ENCODE data around the gene NR2C1.
"Not testable (repeated sequence)": the region's sequence is repeated elsewhere in the genome, so short reads cannot be mapped to it uniquely, and the experiment has no call there.

Gene NR2C1

GRCh38 chr12:95006206-95006605 lies 67.2 kb downstream of the NR2C1 start:
- Histone ChIP-seq H3K27me3 (ENCODE audit: control insufficient read depth in 2 of 2, insufficient read depth in 2 of 2, low read length in 2 of 2) (no peaks in the 10 kb centered on the region), H3K4me1 (ENCODE audit: control insufficient read depth in 2 of 2, insufficient read depth in 2 of 2, low read length in 2 of 2) (peaks cover 3 to 4% of the 10 kb centered on the region in 2 donors), H3K4me3 (ENCODE audit: low read length in 2 of 2) (no peak overlapping the region), H3K9me3 (ENCODE audit: control insufficient read depth in 2 of 2, low read length in 2 of 2) (no peaks in the 10 kb centered on the region), H3K27ac (ENCODE audit: low read depth in 2 of 2, low read length in 2 of 2) (no peak overlapping the region), H3K36me3 (ENCODE audit: control insufficient read depth in 2 of 2, insufficient read depth in 2 of 2, low read length in 2 of 2) (no peaks in the 10 kb centered on the region), H3K9ac (ENCODE audit: low read depth in 1 of 2, low read length in 2 of 2) (no peak overlapping the region)

- H3K27ac ChIP-seq (ENCODE audit: low read depth in 2 of 2, low read length in 2 of 2) = no peak overlapping the region
- no peak overlapping the region for H3K9ac ChIP-seq (ENCODE audit: low read depth in 1 of 2, low read length in 2 of 2)
- peaks cover 3 to 8% of the 10 kb centered on the region in 2 donors for H3K4me1 ChIP-seq (ENCODE audit: control insufficient read depth in 2 of 2, insufficient read depth in 2 of 2, low read length in 2 of 2)
- no peak overlapping the region for H3K4me3 ChIP-seq (ENCODE audit: low read length in 2 of 2)
- no peaks in the 10 kb centered on the region for H3K9me3 ChIP-seq (ENCODE audit: control insufficient read depth in 2 of 2, low read length in 2 of 2)
- H3K27me3 ChIP-seq (ENCODE audit: control insufficient read depth in 2 of 2, insufficient read depth in 2 of 2, low read length in 2 of 2) = no peaks in the 10 kb centered on the region
- H3K36me3 ChIP-seq (ENCODE audit: control insufficient read depth in 2 of 2, insufficient read depth in 2 of 2, low read length in 2 of 2) = peaks cover 2 to 3% of the 10 kb centered on the region in 2 donors
These were observed 68.8 kb downstream of the NR2C1 start for GRCh38 chr12:95004610-95005009.

- H3K9ac ChIP-seq (ENCODE audit: low read depth in 1 of 2, low read length in 2 of 2) = peak overlapping the region; percentile 90 to 95
These were observed 69.5 kb downstream of the NR2C1 start for GRCh38 chr12:95003921-95004272.

GRCh38 chr12:95003213-95003920 lies 70.1 kb downstream of the NR2C1 start, which contains the start of gene NDUFA12:
NDUFA12 (minus strand) TSS chr12:95003697; CDS start chr12:95003680, 17 bp downstream.
- peaks cover 3 to 4% of the 10 kb centered on the region in 2 donors for H3K36me3 ChIP-seq (ENCODE audit: control insufficient read depth in 2 of 2, insufficient read depth in 2 of 2, low read length in 2 of 2)
- peak within 1 kb of the TSS; percentile 90 to 95 for H3K9ac ChIP-seq (ENCODE audit: low read depth in 1 of 2, low read length in 2 of 2)
- H3K27me3 ChIP-seq (ENCODE audit: control insufficient read depth in 2 of 2, insufficient read depth in 2 of 2, low read length in 2 of 2) = no peaks in the 10 kb centered on the region
- H3K9me3 ChIP-seq (ENCODE audit: control insufficient read depth in 2 of 2, low read length in 2 of 2) = no peaks in the 10 kb centered on the region
- H3K27ac ChIP-seq (ENCODE audit: low read depth in 2 of 2, low read length in 2 of 2) = peak within 1 kb of the TSS; percentile 83 to 89
- H3K4me1 ChIP-seq (ENCODE audit: control insufficient read depth in 2 of 2, insufficient read depth in 2 of 2, low read length in 2 of 2) = peaks cover 3 to 8% of the 10 kb centered on the region in 2 donors
- peak within 1 kb of the TSS; percentile 88 to 94 for H3K4me3 ChIP-seq (ENCODE audit: low read length in 2 of 2)

More at GRCh38 chr12:95003921-95004272, 69.5 kb downstream of the NR2C1 start:
- peaks cover 3 to 4% of the 10 kb centered on the region in 2 donors for H3K36me3 ChIP-seq (ENCODE audit: control insufficient read depth in 2 of 2, insufficient read depth in 2 of 2, low read length in 2 of 2)
- peak overlapping the region; percentile 83 to 89 for H3K27ac ChIP-seq (ENCODE audit: low read depth in 2 of 2, low read length in 2 of 2)
- no peaks in the 10 kb centered on the region for H3K9me3 ChIP-seq (ENCODE audit: control insufficient read depth in 2 of 2, low read length in 2 of 2)
- H3K27me3 ChIP-seq (ENCODE audit: control insufficient read depth in 2 of 2, insufficient read depth in 2 of 2, low read length in 2 of 2) = no peaks in the 10 kb centered on the region
- peaks cover 3 to 8% of the 10 kb centered on the region in 2 donors for H3K4me1 ChIP-seq (ENCODE audit: control insufficient read depth in 2 of 2, insufficient read depth in 2 of 2, low read length in 2 of 2)
- H3K4me3 ChIP-seq (ENCODE audit: low read length in 2 of 2) = peak overlapping the region; percentile 88 to 94

- Histone ChIP-seq H3K27ac (ENCODE audit: low read depth in 2 of 2, low read length in 2 of 2) (peak overlapping the region; percentile 83 to 89), H3K4me1 (ENCODE audit: control insufficient read depth in 2 of 2, insufficient read depth in 2 of 2, low read length in 2 of 2) (peaks cover 3 to 8% of the 10 kb centered on the region in 2 donors), H3K27me3 (ENCODE audit: control insufficient read depth in 2 of 2, insufficient read depth in 2 of 2, low read length in 2 of 2) (no peaks in the 10 kb centered on the region), H3K9me3 (ENCODE audit: control insufficient read depth in 2 of 2, low read length in 2 of 2) (no peaks in the 10 kb centered on the region), H3K36me3 (ENCODE audit: control insufficient read depth in 2 of 2, insufficient read depth in 2 of 2, low read length in 2 of 2) (peaks cover 3 to 4% of the 10 kb centered on the region in 2 donors), H3K9ac (ENCODE audit: low read depth in 1 of 2, low read length in 2 of 2) (peak overlapping the region; percentile 90 to 95), H3K4me3 (ENCODE audit: low read length in 2 of 2) (peak overlapping the region; percentile 88 to 94)
These were observed 70.7 kb downstream of the NR2C1 start for GRCh38 chr12:95002754-95003153.

- no peaks in the 10 kb centered on the region for H3K27me3 ChIP-seq (ENCODE audit: control insufficient read depth in 2 of 2, insufficient read depth in 2 of 2, low read length in 2 of 2)
- no peak overlapping the region for H3K9ac ChIP-seq (ENCODE audit: low read depth in 1 of 2, low read length in 2 of 2)
- H3K36me3 ChIP-seq (ENCODE audit: control insufficient read depth in 2 of 2, insufficient read depth in 2 of 2, low read length in 2 of 2) = peaks cover 7 to 21% of the 10 kb centered on the region in 2 donors
- peaks cover 3 to 8% of the 10 kb centered on the region in 2 donors for H3K4me1 ChIP-seq (ENCODE audit: control insufficient read depth in 2 of 2, insufficient read depth in 2 of 2, low read length in 2 of 2)
- no peaks in the 10 kb centered on the region for H3K9me3 ChIP-seq (ENCODE audit: control insufficient read depth in 2 of 2, low read length in 2 of 2)
- H3K27ac ChIP-seq (ENCODE audit: low read depth in 2 of 2, low read length in 2 of 2) = no peak overlapping the region
- H3K4me3 ChIP-seq (ENCODE audit: low read length in 2 of 2) = no peak overlapping the region
These were observed 75.1 kb downstream of the NR2C1 start for GRCh38 chr12:94998326-94998725.

GRCh38 chr12:94997726-94998125 lies 75.7 kb downstream of the NR2C1 start:
- no peaks in the 10 kb centered on the region for H3K27me3 ChIP-seq (ENCODE audit: control insufficient read depth in 2 of 2, insufficient read depth in 2 of 2, low read length in 2 of 2)
- H3K27ac ChIP-seq (ENCODE audit: low read depth in 2 of 2, low read length in 2 of 2) = no peak overlapping the region
- H3K36me3 ChIP-seq (ENCODE audit: control insufficient read depth in 2 of 2, insufficient read depth in 2 of 2, low read length in 2 of 2) = peaks cover 7 to 22% of the 10 kb centered on the region in 2 donors
- no peak overlapping the region for H3K4me3 ChIP-seq (ENCODE audit: low read length in 2 of 2)
- H3K9me3 ChIP-seq (ENCODE audit: control insufficient read depth in 2 of 2, low read length in 2 of 2) = no peaks in the 10 kb centered on the region
- peaks cover 1 to 5% of the 10 kb centered on the region in 2 donors for H3K4me1 ChIP-seq (ENCODE audit: control insufficient read depth in 2 of 2, insufficient read depth in 2 of 2, low read length in 2 of 2)
- H3K9ac ChIP-seq (ENCODE audit: low read depth in 1 of 2, low read length in 2 of 2) = no peak overlapping the region

GRCh38 chr12:94997061-94997460 lies 76.4 kb downstream of the NR2C1 start:
- Histone ChIP-seq H3K9me3 (ENCODE audit: control insufficient read depth in 2 of 2, low read length in 2 of 2) (no peaks in the 10 kb centered on the region), H3K4me1 (ENCODE audit: control insufficient read depth in 2 of 2, insufficient read depth in 2 of 2, low read length in 2 of 2) (peaks cover 0 to 3% of the 10 kb centered on the region in 2 donors), H3K36me3 (ENCODE audit: control insufficient read depth in 2 of 2, insufficient read depth in 2 of 2, low read length in 2 of 2) (peaks cover 7 to 28% of the 10 kb centered on the region in 2 donors), H3K27me3 (ENCODE audit: control insufficient read depth in 2 of 2, insufficient read depth in 2 of 2, low read length in 2 of 2) (no peaks in the 10 kb centered on the region), H3K9ac (ENCODE audit: low read depth in 1 of 2, low read length in 2 of 2) (no peak overlapping the region), H3K27ac (ENCODE audit: low read depth in 2 of 2, low read length in 2 of 2) (no peak overlapping the region), H3K4me3 (ENCODE audit: low read length in 2 of 2) (no peak overlapping the region)

- Histone ChIP-seq H3K4me1 (ENCODE audit: control insufficient read depth in 2 of 2, insufficient read depth in 2 of 2, low read length in 2 of 2) (no peaks in the 10 kb centered on the region), H3K9me3 (ENCODE audit: control insufficient read depth in 2 of 2, low read length in 2 of 2) (no peaks in the 10 kb centered on the region), H3K27me3 (ENCODE audit: control insufficient read depth in 2 of 2, insufficient read depth in 2 of 2, low read length in 2 of 2) (no peaks in the 10 kb centered on the region), H3K4me3 (ENCODE audit: low read length in 2 of 2) (no peak overlapping the region), H3K9ac (ENCODE audit: low read depth in 1 of 2, low read length in 2 of 2) (no peak overlapping the region), H3K36me3 (ENCODE audit: control insufficient read depth in 2 of 2, insufficient read depth in 2 of 2, low read length in 2 of 2) (peaks cover 11 to 26% of the 10 kb centered on the region in 2 donors), H3K27ac (ENCODE audit: low read depth in 2 of 2, low read length in 2 of 2) (no peak overlapping the region)
These were observed 79.1 kb downstream of the NR2C1 start for GRCh38 chr12:94994312-94994711.

- H3K36me3 ChIP-seq (ENCODE audit: control insufficient read depth in 2 of 2, insufficient read depth in 2 of 2, low read length in 2 of 2) = peaks cover 11 to 26% of the 10 kb centered on the region in 2 donors
These were observed 79.6 kb downstream of the NR2C1 start for GRCh38 chr12:94993855-94994254.

More at GRCh38 chr12:94993855-94994254, 79.6 kb downstream of the NR2C1 start:
- H3K27ac ChIP-seq (ENCODE audit: low read depth in 2 of 2, low read length in 2 of 2); H3K4me3 ChIP-seq (ENCODE audit: low read length in 2 of 2); H3K9ac ChIP-seq (ENCODE audit: low read depth in 1 of 2, low read length in 2 of 2); H3K9me3 ChIP-seq (ENCODE audit: control insufficient read depth in 2 of 2, low read length in 2 of 2); H3K4me1 ChIP-seq (ENCODE audit: control insufficient read depth in 2 of 2, insufficient read depth in 2 of 2, low read length in 2 of 2); H3K27me3 ChIP-seq (ENCODE audit: control insufficient read depth in 2 of 2, insufficient read depth in 2 of 2, low read length in 2 of 2): not testable (repeated sequence)

All from mucosa of rectum (tissue), 2 donors.